SU-DHL-6 (cell line): ENCODE data around the gene NRG3.

Experiments used
- CTCF ChIP-seq: fragments of 200-600 bp; sonication (generic); IDR thresholded peaks from one replicate; pipeline ENCODE4 v1.5.1; 2017; ENCODE audit warnings: antibody characterized with exemption, mild to moderate bottlenecking, low read length, moderate library complexity; ENCODE audit not compliant: insufficient read depth, poor library complexity, severe bottlenecking
- EZH2phosphoT487 ChIP-seq: fragments of 200-600 bp; sonication (generic), shearing (Covaris generic); conservative IDR thresholded peaks from 2 replicates; pipeline ENCODE4 v1.6.1; 2018; ENCODE audit warnings: mild to moderate bottlenecking, antibody characterized with exemption, low read length, moderate library complexity, mixed read lengths

- TF ChIP-seq EZH2phosphoT487 = no peak
- TF ChIP-seq CTCF = no peak
These were observed 1106.2 kb downstream of the NRG3 start for GRCh38 chr10:82981137-82981723.
